Measurements from ENCODE around the gene RIOX2. TPM values are rescaled to one million over a fixed set of nuclear protein-coding genes. Genes with fewer than 3 reads are reported as not detected.
A peak's percentile ranks its signal among the peaks of the same experiment; 100 is the strongest.
"Not testable (repeated sequence)": the region's sequence is repeated elsewhere in the genome, so short reads cannot be mapped to it uniquely, and the experiment has no call there.

Gene RIOX2
- polyA plus RNA-seq (2013, experiment 1 of 2), result 12.3 TPM
- 10.9 TPM for polyA plus RNA-seq (2013, experiment 2 of 2)

GRCh38 chr3:97971679-97972567 lies at the start of gene RIOX2:
Gene RIOX2 (minus strand): TSS chr3:97972431. CDS start chr3:97967593, 4,838 bp downstream.
- H3K4me3 ChIP-seq (ENCODE audit: low read length), result peak within 1 kb of the TSS; percentile 74
- WGBS, result 4% methylated on average over 79 of the region's 82 CpGs
- H3K9me3 ChIP-seq (ENCODE audit: insufficient read depth, low read depth, low read length), result no peaks in the 10 kb centered on the region
- peak within 1 kb of the TSS; percentile 75 for H3K9ac ChIP-seq (ENCODE audit: low read depth, low read length)
- peaks cover 2% of the 10 kb centered on the region for H3K36me3 ChIP-seq (ENCODE audit: insufficient read depth, low read length)
- no peaks in the 10 kb centered on the region for H3K4me1 ChIP-seq (ENCODE audit: insufficient read depth, low read length)
- peaks cover 29% of the 10 kb centered on the region for H3K27me3 ChIP-seq (ENCODE audit: insufficient read depth, low read length)
- H3K27ac ChIP-seq (ENCODE audit: low read depth, low read length), result no peak within 1 kb of the TSS

- Histone ChIP-seq H3K27me3 (ENCODE audit: insufficient read depth, low read length) (no peaks in the 10 kb centered on the region), H3K4me1 (ENCODE audit: insufficient read depth, low read length) (no peaks in the 10 kb centered on the region), H3K9ac (ENCODE audit: low read depth, low read length) (no peak overlapping the region), H3K9me3 (ENCODE audit: insufficient read depth, low read depth, low read length) (no peaks in the 10 kb centered on the region), H3K4me3 (ENCODE audit: low read length) (no peak overlapping the region), H3K27ac (ENCODE audit: low read depth, low read length) (no peak overlapping the region), H3K36me3 (ENCODE audit: insufficient read depth, low read length) (no peaks in the 10 kb centered on the region)
- WGBS, result 94% methylated on average over 4 of the region's 4 CpGs
Measured at GRCh38 chr3:98020412-98020811, 48.2 kb upstream of the RIOX2 start.

- H3K27me3 ChIP-seq (ENCODE audit: insufficient read depth, low read length), result no peaks in the 10 kb centered on the region
- no peaks in the 10 kb centered on the region for H3K36me3 ChIP-seq (ENCODE audit: insufficient read depth, low read length)
- H3K4me3 ChIP-seq (ENCODE audit: low read length), result no peak overlapping the region
- no peaks in the 10 kb centered on the region for H3K9me3 ChIP-seq (ENCODE audit: insufficient read depth, low read depth, low read length)
- H3K9ac ChIP-seq (ENCODE audit: low read depth, low read length), result no peak overlapping the region
- 97% methylated on average over 2 of the region's 4 CpGs for WGBS
- H3K4me1 ChIP-seq (ENCODE audit: insufficient read depth, low read length), result no peaks in the 10 kb centered on the region
- H3K27ac ChIP-seq (ENCODE audit: low read depth, low read length), result no peak overlapping the region
Measured at GRCh38 chr3:98018301-98018700, 46.1 kb upstream of the RIOX2 start.

GRCh38 chr3:98014268-98014585 lies 42.0 kb upstream of the RIOX2 start:
- Histone ChIP-seq H3K27me3 (ENCODE audit: insufficient read depth, low read length) (no peaks in the 10 kb centered on the region), H3K4me3 (ENCODE audit: low read length) (no peak overlapping the region), H3K27ac (ENCODE audit: low read depth, low read length) (no peak overlapping the region), H3K9ac (ENCODE audit: low read depth, low read length) (no peak overlapping the region), H3K4me1 (ENCODE audit: insufficient read depth, low read length) (no peaks in the 10 kb centered on the region), H3K9me3 (ENCODE audit: insufficient read depth, low read depth, low read length) (no peaks in the 10 kb centered on the region), H3K36me3 (ENCODE audit: insufficient read depth, low read length) (no peaks in the 10 kb centered on the region)
- 95% methylated on average over 2 of the region's 2 CpGs for WGBS

- Histone ChIP-seq H3K9ac (ENCODE audit: low read depth, low read length) (no peak overlapping the region), H3K36me3 (ENCODE audit: insufficient read depth, low read length) (no peaks in the 10 kb centered on the region), H3K4me3 (ENCODE audit: low read length) (no peak overlapping the region), H3K27ac (ENCODE audit: low read depth, low read length) (no peak overlapping the region), H3K27me3 (ENCODE audit: insufficient read depth, low read length) (no peaks in the 10 kb centered on the region), H3K4me1 (ENCODE audit: insufficient read depth, low read length) (no peaks in the 10 kb centered on the region), H3K9me3 (ENCODE audit: insufficient read depth, low read depth, low read length) (no peaks in the 10 kb centered on the region)
- 85% methylated on average over 3 of the region's 4 CpGs for WGBS
Measured at GRCh38 chr3:98013411-98014267, 41.4 kb upstream of the RIOX2 start.

GRCh38 chr3:98012979-98013378 lies 40.7 kb upstream of the RIOX2 start:
- Histone ChIP-seq H3K9ac (ENCODE audit: low read depth, low read length) (no peak overlapping the region), H3K4me1 (ENCODE audit: insufficient read depth, low read length) (no peaks in the 10 kb centered on the region), H3K4me3 (ENCODE audit: low read length) (no peak overlapping the region), H3K9me3 (ENCODE audit: insufficient read depth, low read depth, low read length) (no peaks in the 10 kb centered on the region), H3K27ac (ENCODE audit: low read depth, low read length) (no peak overlapping the region), H3K27me3 (ENCODE audit: insufficient read depth, low read length) (no peaks in the 10 kb centered on the region), H3K36me3 (ENCODE audit: insufficient read depth, low read length) (no peaks in the 10 kb centered on the region)
- 97% methylated on average over 2 of the region's 2 CpGs for WGBS

- H3K9me3 ChIP-seq (ENCODE audit: insufficient read depth, low read depth, low read length); H3K36me3 ChIP-seq (ENCODE audit: insufficient read depth, low read length); H3K27ac ChIP-seq (ENCODE audit: low read depth, low read length); H3K27me3 ChIP-seq (ENCODE audit: insufficient read depth, low read length); H3K9ac ChIP-seq (ENCODE audit: low read depth, low read length); H3K4me3 ChIP-seq (ENCODE audit: low read length); H3K4me1 ChIP-seq (ENCODE audit: insufficient read depth, low read length): not testable (repeated sequence)
- WGBS, result 97% methylated on average over 4 of the region's 4 CpGs
Measured at GRCh38 chr3:98010883-98011449, 38.7 kb upstream of the RIOX2 start.

GRCh38 chr3:98010194-98010882 lies 38.1 kb upstream of the RIOX2 start:
- no peak overlapping the region for H3K27ac ChIP-seq (ENCODE audit: low read depth, low read length)
- H3K9me3 ChIP-seq (ENCODE audit: insufficient read depth, low read depth, low read length), result no peaks in the 10 kb centered on the region
- H3K9ac ChIP-seq (ENCODE audit: low read depth, low read length), result no peak overlapping the region
- no peaks in the 10 kb centered on the region for H3K36me3 ChIP-seq (ENCODE audit: insufficient read depth, low read length)
- 92% methylated on average over 7 of the region's 7 CpGs for WGBS
- no peaks in the 10 kb centered on the region for H3K4me1 ChIP-seq (ENCODE audit: insufficient read depth, low read length)
- H3K27me3 ChIP-seq (ENCODE audit: insufficient read depth, low read length), result no peaks in the 10 kb centered on the region
- H3K4me3 ChIP-seq (ENCODE audit: low read length), result no peak overlapping the region

GRCh38 chr3:98008855-98009254 lies 36.6 kb upstream of the RIOX2 start:
- H3K4me1 ChIP-seq (ENCODE audit: insufficient read depth, low read length), result no peaks in the 10 kb centered on the region
- H3K27ac ChIP-seq (ENCODE audit: low read depth, low read length), result no peak overlapping the region
- H3K9ac ChIP-seq (ENCODE audit: low read depth, low read length), result no peak overlapping the region
- H3K36me3 ChIP-seq (ENCODE audit: insufficient read depth, low read length), result no peaks in the 10 kb centered on the region
- 100% methylated on average over 2 of the region's 2 CpGs for WGBS
- H3K27me3 ChIP-seq (ENCODE audit: insufficient read depth, low read length), result no peaks in the 10 kb centered on the region
- H3K4me3 ChIP-seq (ENCODE audit: low read length), result no peak overlapping the region
- no peaks in the 10 kb centered on the region for H3K9me3 ChIP-seq (ENCODE audit: insufficient read depth, low read depth, low read length)

- Histone ChIP-seq H3K9ac (ENCODE audit: low read depth, low read length) (no peak overlapping the region), H3K9me3 (ENCODE audit: insufficient read depth, low read depth, low read length) (no peaks in the 10 kb centered on the region), H3K4me1 (ENCODE audit: insufficient read depth, low read length) (no peaks in the 10 kb centered on the region), H3K36me3 (ENCODE audit: insufficient read depth, low read length) (no peaks in the 10 kb centered on the region), H3K27me3 (ENCODE audit: insufficient read depth, low read length) (no peaks in the 10 kb centered on the region), H3K4me3 (ENCODE audit: low read length) (no peak overlapping the region), H3K27ac (ENCODE audit: low read depth, low read length) (no peak overlapping the region)
- 86% methylated on average over 2 of the region's 2 CpGs for WGBS
Measured at GRCh38 chr3:98005438-98005837, 33.2 kb upstream of the RIOX2 start.
